ENCODE results near the gene KRTAP5-2. TPM values are rescaled to one million over a fixed set of nuclear protein-coding genes. Genes with fewer than 3 reads are reported as not detected.

KRTAP5-2 gene
- total and polyA plus RNA-seq, 7 experiments from 2014 or later, result not detected

- ChIA-PET POLR2A (interaction anchor here (1.1 kb wide), 1 partner anchor 11 kb away, joined by 3 read pairs; no protein-coding TSS in a partner anchor), CTCF (interaction anchor here (1.1 kb wide), 1 partner anchor 15 kb away, joined by 3 read pairs; no protein-coding TSS in a partner anchor)
- intact Hi-C loops (cut with micrococcal nuclease), result no loop called here
- Histone ChIP-seq H3K27me3 (ENCODE audit: control insufficient read depth in 2 of 2, insufficient read depth in 2 of 2, low read length in 2 of 2) (no peaks in the 10 kb centered on the region), H3K4me1 (ENCODE audit: control insufficient read depth in 2 of 2, insufficient read depth in 2 of 2, low read length in 2 of 2) (no peaks in the 10 kb centered on the region), H3K4me3 (ENCODE audit: low read length) (no peak overlapping the region), H3K27ac (ENCODE audit: low read depth, low read length) (no peak overlapping the region), H3K36me3 (ENCODE audit: control insufficient read depth in 2 of 3, insufficient read depth in 3 of 3, low read length in 3 of 3) (peaks cover 0 to 37% (median 0%) of the 10 kb centered on the region in 3 experiments), H3K9me3 (ENCODE audit: control insufficient read depth in 2 of 3, low read length in 3 of 3) (no peaks in the 10 kb centered on the region)
- H3K36me3 Mint-ChIP-seq, result peaks cover 0 to 4% (median 0%) of the 10 kb centered on the region in 5 donors
- ATAC-seq, result no peak
- DNase-seq, result no peak
- no peaks in the 10 kb centered on the region for H3K9me3 Mint-ChIP-seq
- H3K4me3 Mint-ChIP-seq, result no peak overlapping the region
- H3K4me1 Mint-ChIP-seq, result peaks cover 0 to 3% (median 0%) of the 10 kb centered on the region in 7 donors
- no peak overlapping the region for H3K27ac Mint-ChIP-seq
- no peaks in the 10 kb centered on the region for H3K27me3 Mint-ChIP-seq
These were observed 38.0 kb downstream of the KRTAP5-2 start for GRCh38 chr11:1560002-1560648.

GRCh38 chr11:1559111-1559951 is 38.8 kb downstream of the KRTAP5-2 start:
- no peaks in the 10 kb centered on the region for H3K4me1 ChIP-seq (ENCODE audit: control insufficient read depth in 2 of 2, insufficient read depth in 2 of 2, low read length in 2 of 2)
- peaks cover 0 to 4% (median 0%) of the 10 kb centered on the region in 5 donors for H3K36me3 Mint-ChIP-seq
- H3K4me1 Mint-ChIP-seq, result peaks cover 0 to 3% (median 0%) of the 10 kb centered on the region in 7 donors
- no peaks in the 10 kb centered on the region for H3K27me3 ChIP-seq (ENCODE audit: control insufficient read depth in 2 of 2, insufficient read depth in 2 of 2, low read length in 2 of 2)
- no peak overlapping the region for H3K4me3 Mint-ChIP-seq
- DNase-seq (no peak), ATAC-seq (peak; percentile 5)
- no peaks in the 10 kb centered on the region for H3K9me3 Mint-ChIP-seq
- no peak overlapping the region for H3K4me3 ChIP-seq (ENCODE audit: low read length)
- intact Hi-C loops (cut with micrococcal nuclease), result no loop called here
- H3K9me3 ChIP-seq (ENCODE audit: control insufficient read depth in 2 of 3, low read length in 3 of 3), result no peaks in the 10 kb centered on the region
- H3K27ac Mint-ChIP-seq, result no peak overlapping the region
- no peaks in the 10 kb centered on the region for H3K27me3 Mint-ChIP-seq
- ChIA-PET CTCF (no interaction called here), POLR2A (interaction anchor here (1.1 kb wide), 1 partner anchor 12 kb away, joined by 3 read pairs; no protein-coding TSS in a partner anchor)
- H3K36me3 ChIP-seq (ENCODE audit: control insufficient read depth in 2 of 3, insufficient read depth in 3 of 3, low read length in 3 of 3), result peaks cover 0 to 37% (median 0%) of the 10 kb centered on the region in 3 experiments
- no peak overlapping the region for H3K27ac ChIP-seq (ENCODE audit: low read depth, low read length)

GRCh38 chr11:1558775-1559110 is 39.4 kb downstream of the KRTAP5-2 start:
- no peak for DNase-seq
- intact Hi-C loops (cut with micrococcal nuclease), result no loop called here
- Histone ChIP-seq H3K4me3 (ENCODE audit: low read length) (no peak overlapping the region), H3K27me3 (ENCODE audit: control insufficient read depth in 2 of 2, insufficient read depth in 2 of 2, low read length in 2 of 2) (no peaks in the 10 kb centered on the region), H3K27ac (ENCODE audit: low read depth, low read length) (no peak overlapping the region), H3K36me3 (ENCODE audit: control insufficient read depth in 2 of 3, insufficient read depth in 3 of 3, low read length in 3 of 3) (peaks cover 0 to 33% (median 0%) of the 10 kb centered on the region in 3 experiments), H3K4me1 (ENCODE audit: control insufficient read depth in 2 of 2, insufficient read depth in 2 of 2, low read length in 2 of 2) (no peaks in the 10 kb centered on the region), H3K9me3 (ENCODE audit: control insufficient read depth in 2 of 3, low read length in 3 of 3) (no peaks in the 10 kb centered on the region)
- H3K27me3 Mint-ChIP-seq, result peaks cover 0 to 3% (median 0%) of the 10 kb centered on the region in 5 donors
- H3K4me1 Mint-ChIP-seq, result peaks cover 0 to 3% (median 0%) of the 10 kb centered on the region in 7 donors
- H3K4me3 Mint-ChIP-seq, result no peak overlapping the region
- CTCF ChIA-PET, result no interaction called here
- POLR2A ChIA-PET, result no interaction called here
- no peaks in the 10 kb centered on the region for H3K9me3 Mint-ChIP-seq
- H3K27ac Mint-ChIP-seq, result peak overlapping the region in 1 of 9 donors; percentile 67
- H3K36me3 Mint-ChIP-seq, result peaks cover 0 to 4% (median 0%) of the 10 kb centered on the region in 5 donors
- ATAC-seq, result peak; percentile 1

- Mint-ChIP-seq H3K36me3 (peaks cover 0 to 4% (median 0%) of the 10 kb centered on the region in 5 donors), H3K4me1 (peaks cover 0 to 3% (median 0%) of the 10 kb centered on the region in 7 donors), H3K27ac (peak overlapping the region in 2 of 9 donors; percentile 33 to 67), H3K4me3 (no peak overlapping the region), H3K27me3 (peaks cover 0 to 4% (median 0%) of the 10 kb centered on the region in 5 donors), H3K9me3 (no peaks in the 10 kb centered on the region)
- ATAC-seq (no peak), DNase-seq (peak in 1 of 9 donors; percentile 7)
- POLR2A ChIA-PET, result interaction anchor here (1.1 kb wide), 1 partner anchor 9 kb away, joined by 4 read pairs; no protein-coding TSS in a partner anchor
- H3K27ac ChIP-seq (ENCODE audit: low read depth, low read length), result no peak overlapping the region
- intact Hi-C loops (cut with micrococcal nuclease), result no loop called here
- H3K4me1 ChIP-seq (ENCODE audit: control insufficient read depth in 2 of 2, insufficient read depth in 2 of 2, low read length in 2 of 2), result no peaks in the 10 kb centered on the region
- H3K36me3 ChIP-seq (ENCODE audit: control insufficient read depth in 2 of 3, insufficient read depth in 3 of 3, low read length in 3 of 3), result peaks cover 0 to 28% (median 0%) of the 10 kb centered on the region in 3 experiments
- no peak overlapping the region for H3K4me3 ChIP-seq (ENCODE audit: low read length)
- no peaks in the 10 kb centered on the region for H3K9me3 ChIP-seq (ENCODE audit: control insufficient read depth in 2 of 3, low read length in 3 of 3)
- CTCF ChIA-PET, result no interaction called here
- no peaks in the 10 kb centered on the region for H3K27me3 ChIP-seq (ENCODE audit: control insufficient read depth in 2 of 2, insufficient read depth in 2 of 2, low read length in 2 of 2)
These were observed 40.0 kb downstream of the KRTAP5-2 start for GRCh38 chr11:1557904-1558774.

- Histone ChIP-seq H3K27me3 (ENCODE audit: control insufficient read depth in 2 of 2, insufficient read depth in 2 of 2, low read length in 2 of 2) (no peaks in the 10 kb centered on the region), H3K36me3 (ENCODE audit: control insufficient read depth in 2 of 3, insufficient read depth in 3 of 3, low read length in 3 of 3) (peaks cover 0 to 21% (median 0%) of the 10 kb centered on the region in 3 experiments), H3K4me3 (ENCODE audit: low read length) (no peak overlapping the region), H3K27ac (ENCODE audit: low read depth, low read length) (no peak overlapping the region), H3K4me1 (ENCODE audit: control insufficient read depth in 2 of 2, insufficient read depth in 2 of 2, low read length in 2 of 2) (no peaks in the 10 kb centered on the region), H3K9me3 (ENCODE audit: control insufficient read depth in 2 of 3, low read length in 3 of 3) (no peaks in the 10 kb centered on the region)
- Mint-ChIP-seq H3K4me1 (peaks cover 0 to 3% (median 0%) of the 10 kb centered on the region in 7 donors), H3K27ac (peak overlapping the region in 2 of 9 donors; percentile 33 to 43), H3K9me3 (no peaks in the 10 kb centered on the region), H3K4me3 (no peak overlapping the region), H3K27me3 (peaks cover 0 to 4% (median 0%) of the 10 kb centered on the region in 5 donors), H3K36me3 (peaks cover 0 to 4% (median 0%) of the 10 kb centered on the region in 5 donors)
- ChIA-PET CTCF (no interaction called here), POLR2A (interaction anchor here (1.1 kb wide), 1 partner anchor 10 kb away, joined by 4 read pairs; no protein-coding TSS in a partner anchor)
- peak in 1 of 9 donors; percentile 7 for DNase-seq
- intact Hi-C loops (cut with micrococcal nuclease), result no loop called here
- no peak for ATAC-seq
These were observed 40.8 kb downstream of the KRTAP5-2 start for GRCh38 chr11:1557051-1557884.
